Measurements from ENCODE around the gene GRAP.
"Not testable (repeated sequence)": the region's sequence is repeated elsewhere in the genome, so short reads cannot be mapped to it uniquely, and the experiment has no call there.

DNA sequence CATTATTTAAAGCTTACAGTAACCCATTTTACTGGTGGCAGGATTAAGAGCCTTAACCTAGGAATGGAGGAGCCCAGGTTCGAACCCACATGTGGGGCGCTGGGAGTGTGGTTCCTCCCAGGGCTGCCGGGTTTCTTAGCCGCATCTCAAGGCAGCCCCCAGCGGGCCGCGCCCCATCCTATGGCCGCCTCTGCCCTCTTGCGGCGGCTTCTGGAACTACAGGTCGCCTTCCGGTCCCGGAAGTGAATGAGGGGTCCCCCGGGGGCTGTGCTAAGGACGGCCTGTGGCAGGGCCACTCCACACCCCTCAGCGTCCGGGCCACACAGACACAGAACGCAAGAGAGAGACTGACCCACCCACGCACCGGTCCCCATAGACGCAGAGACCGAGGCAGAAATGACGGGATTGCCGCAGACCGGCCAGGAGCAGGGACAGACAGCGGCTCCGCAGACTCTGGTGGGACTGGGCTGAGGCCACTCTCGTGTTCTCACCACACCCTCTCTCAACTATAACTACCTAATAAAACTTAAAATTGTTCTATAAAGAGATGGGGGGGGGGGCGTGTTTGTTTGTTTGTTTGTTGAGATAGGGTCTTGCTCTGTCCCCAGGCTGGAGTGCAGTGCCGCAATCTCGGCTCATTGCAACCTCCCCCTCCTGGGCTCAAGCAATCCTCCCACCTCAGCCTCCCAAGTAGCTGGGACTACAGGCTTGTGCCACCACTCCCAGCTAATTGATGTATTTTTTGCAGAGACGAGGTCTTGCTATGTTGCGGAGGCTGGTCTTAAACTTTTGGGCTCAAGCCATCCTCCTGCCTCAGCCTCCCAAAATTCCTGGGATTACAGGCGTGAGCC, 23.8 kb upstream of the GRAP start:
- not testable (repeated sequence) for TF ChIP-seq POLR2A (IDR thresholded peaks at IDR 0.05; ENCODE audit: low read length); GATA1 (IDR thresholded peaks at IDR 0.05; ENCODE audit: low read depth, low read length)

Data from erythroblast (primary cell).